ENCODE data around the gene AQP1. TPM values are rescaled to one million over a fixed set of nuclear protein-coding genes. Genes with fewer than 3 reads are reported as not detected.

AQP1 gene
- polyA plus RNA-seq, 1 donor from 2014 or later, result 3.2 TPM

DNA sequence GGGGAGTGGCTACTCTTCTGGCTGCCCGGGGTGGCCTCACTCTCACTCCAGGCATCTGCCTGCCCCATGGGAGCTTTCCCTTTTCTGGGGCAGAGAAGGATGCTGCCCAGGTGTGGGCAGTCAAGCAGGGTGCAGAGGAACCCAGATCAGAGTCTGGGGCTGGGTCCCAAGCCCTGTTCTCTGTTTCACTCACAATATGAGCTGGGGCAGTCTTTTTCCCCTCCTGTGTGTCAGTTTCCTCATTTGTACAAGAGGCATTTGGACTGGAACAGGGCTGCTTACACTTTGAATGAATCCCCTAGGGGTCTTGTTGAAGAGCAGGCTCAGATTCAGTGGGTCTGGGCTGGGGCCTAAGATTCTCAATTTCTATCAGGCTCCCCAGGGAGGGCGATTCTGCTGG lies 38.4 kb upstream of the AQP1 start:
- Histone ChIP-seq H3K4me3 (ENCODE audit: low read length) (no peak overlapping the region), H3K4me2 (ENCODE audit: low read length) (no peak overlapping the region), H3K9me2 (ENCODE audit: insufficient read depth, low read length) (no peaks in the 10 kb centered on the region), H3K9ac (ENCODE audit: low read length) (no peak overlapping the region), H3K9me3 (ENCODE audit: low read length) (no peaks in the 10 kb centered on the region), H3K27ac (ENCODE audit: low read length) (no peak overlapping the region), H3F3A (ENCODE audit: insufficient read depth, low read length, poor library complexity, severe bottlenecking) (no peaks in the 10 kb centered on the region), H3K79me2 (replicated peaks; ENCODE audit: insufficient read depth, low read length) (no peaks in the 10 kb centered on the region), H2AFZ (ENCODE audit: low read depth, low read length) (no peak overlapping the region), H4K20me1 (ENCODE audit: insufficient read depth) (no peaks in the 10 kb centered on the region), H3K36me3 (ENCODE audit: insufficient read depth, low read length) (no peaks in the 10 kb centered on the region), H3K27me3 (ENCODE audit: insufficient read depth, low read depth, low read length) (no peaks in the 10 kb centered on the region)
- TF ChIP-seq SMC3 (conservative IDR thresholded peaks at IDR 0.05; ENCODE audit: poor library complexity), result no peak
- TF ChIP-seq, protein P1, sequence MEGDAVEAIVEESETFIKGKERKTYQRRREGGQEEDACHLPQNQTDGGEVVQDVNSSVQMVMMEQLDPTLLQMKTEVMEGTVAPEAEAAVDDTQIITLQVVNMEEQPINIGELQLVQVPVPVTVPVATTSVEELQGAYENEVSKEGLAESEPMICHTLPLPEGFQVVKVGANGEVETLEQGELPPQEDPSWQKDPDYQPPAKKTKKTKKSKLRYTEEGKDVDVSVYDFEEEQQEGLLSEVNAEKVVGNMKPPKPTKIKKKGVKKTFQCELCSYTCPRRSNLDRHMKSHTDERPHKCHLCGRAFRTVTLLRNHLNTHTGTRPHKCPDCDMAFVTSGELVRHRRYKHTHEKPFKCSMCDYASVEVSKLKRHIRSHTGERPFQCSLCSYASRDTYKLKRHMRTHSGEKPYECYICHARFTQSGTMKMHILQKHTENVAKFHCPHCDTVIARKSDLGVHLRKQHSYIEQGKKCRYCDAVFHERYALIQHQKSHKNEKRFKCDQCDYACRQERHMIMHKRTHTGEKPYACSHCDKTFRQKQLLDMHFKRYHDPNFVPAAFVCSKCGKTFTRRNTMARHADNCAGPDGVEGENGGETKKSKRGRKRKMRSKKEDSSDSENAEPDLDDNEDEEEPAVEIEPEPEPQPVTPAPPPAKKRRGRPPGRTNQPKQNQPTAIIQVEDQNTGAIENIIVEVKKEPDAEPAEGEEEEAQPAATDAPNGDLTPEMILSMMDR (IDR thresholded peaks at IDR 0.05; ENCODE audit: poor library complexity, severe bottlenecking), result no peak
- no peak for TF ChIP-seq MXI1 (conservative IDR thresholded peaks at IDR 0.05; ENCODE audit: poor library complexity, severe bottlenecking)
- no peak for TF ChIP-seq EZH2 (IDR thresholded peaks at IDR 0.05; ENCODE audit: borderline replicate concordance, insufficient read depth, low read length, poor library complexity, severe bottlenecking)
- TF ChIP-seq, protein P2, sequence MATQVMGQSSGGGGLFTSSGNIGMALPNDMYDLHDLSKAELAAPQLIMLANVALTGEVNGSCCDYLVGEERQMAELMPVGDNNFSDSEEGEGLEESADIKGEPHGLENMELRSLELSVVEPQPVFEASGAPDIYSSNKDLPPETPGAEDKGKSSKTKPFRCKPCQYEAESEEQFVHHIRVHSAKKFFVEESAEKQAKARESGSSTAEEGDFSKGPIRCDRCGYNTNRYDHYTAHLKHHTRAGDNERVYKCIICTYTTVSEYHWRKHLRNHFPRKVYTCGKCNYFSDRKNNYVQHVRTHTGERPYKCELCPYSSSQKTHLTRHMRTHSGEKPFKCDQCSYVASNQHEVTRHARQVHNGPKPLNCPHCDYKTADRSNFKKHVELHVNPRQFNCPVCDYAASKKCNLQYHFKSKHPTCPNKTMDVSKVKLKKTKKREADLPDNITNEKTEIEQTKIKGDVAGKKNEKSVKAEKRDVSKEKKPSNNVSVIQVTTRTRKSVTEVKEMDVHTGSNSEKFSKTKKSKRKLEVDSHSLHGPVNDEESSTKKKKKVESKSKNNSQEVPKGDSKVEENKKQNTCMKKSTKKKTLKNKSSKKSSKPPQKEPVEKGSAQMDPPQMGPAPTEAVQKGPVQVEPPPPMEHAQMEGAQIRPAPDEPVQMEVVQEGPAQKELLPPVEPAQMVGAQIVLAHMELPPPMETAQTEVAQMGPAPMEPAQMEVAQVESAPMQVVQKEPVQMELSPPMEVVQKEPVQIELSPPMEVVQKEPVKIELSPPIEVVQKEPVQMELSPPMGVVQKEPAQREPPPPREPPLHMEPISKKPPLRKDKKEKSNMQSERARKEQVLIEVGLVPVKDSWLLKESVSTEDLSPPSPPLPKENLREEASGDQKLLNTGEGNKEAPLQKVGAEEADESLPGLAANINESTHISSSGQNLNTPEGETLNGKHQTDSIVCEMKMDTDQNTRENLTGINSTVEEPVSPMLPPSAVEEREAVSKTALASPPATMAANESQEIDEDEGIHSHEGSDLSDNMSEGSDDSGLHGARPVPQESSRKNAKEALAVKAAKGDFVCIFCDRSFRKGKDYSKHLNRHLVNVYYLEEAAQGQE (IDR thresholded peaks at IDR 0.05; ENCODE audit: borderline replicate concordance), result no peak
- no peak for TF ChIP-seq POLR2AphosphoS5 (IDR thresholded peaks at IDR 0.05)
- TF ChIP-seq RAD21 (conservative IDR thresholded peaks at IDR 0.05), result no peak
- TF ChIP-seq EP300 (conservative IDR thresholded peaks at IDR 0.05; ENCODE audit: poor library complexity, severe bottlenecking), result no peak
- TF ChIP-seq TAF1 (IDR thresholded peaks at IDR 0.05; ENCODE audit: low read depth), result no peak

DNA sequence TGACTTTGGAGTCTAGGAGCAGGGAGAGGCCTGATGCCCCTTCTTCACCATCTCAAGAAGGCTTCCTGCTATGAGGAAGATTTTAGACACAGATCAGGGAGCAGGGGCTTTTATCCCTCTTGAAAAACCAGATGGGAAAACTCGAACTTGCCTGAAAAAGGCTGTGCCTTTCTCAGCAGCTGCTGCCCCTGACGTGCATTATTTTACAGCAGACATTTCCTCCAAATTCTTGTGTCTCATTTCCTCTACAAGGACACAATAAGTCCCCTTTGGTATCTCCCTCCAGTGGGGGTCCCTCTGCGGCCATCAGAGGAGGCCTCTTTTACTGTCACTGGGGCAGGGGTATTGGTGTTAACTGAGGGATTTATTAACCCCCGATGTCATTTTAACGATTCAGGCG lies 38.0 kb upstream of the AQP1 start:
- H3K4me2 ChIP-seq (ENCODE audit: low read length), result no peak overlapping the region
- no peaks in the 10 kb centered on the region for H3K9me2 ChIP-seq (ENCODE audit: insufficient read depth, low read length)
- H2AFZ ChIP-seq (ENCODE audit: low read depth, low read length), result no peak overlapping the region
- no peak overlapping the region for H3K9ac ChIP-seq (ENCODE audit: low read length)
- H3K27ac ChIP-seq (ENCODE audit: low read length), result no peak overlapping the region
- H3K4me3 ChIP-seq (ENCODE audit: low read length), result no peak overlapping the region
- no peaks in the 10 kb centered on the region for H4K20me1 ChIP-seq (ENCODE audit: insufficient read depth)
- H3K79me2 ChIP-seq (replicated peaks; ENCODE audit: insufficient read depth, low read length), result no peaks in the 10 kb centered on the region
- H3K9me3 ChIP-seq (ENCODE audit: low read length), result no peaks in the 10 kb centered on the region
- H3K36me3 ChIP-seq (ENCODE audit: insufficient read depth, low read length), result no peaks in the 10 kb centered on the region
- TF ChIP-seq EP300 (conservative IDR thresholded peaks at IDR 0.05; ENCODE audit: poor library complexity, severe bottlenecking), result no peak
- no peak for TF ChIP-seq SMC3 (conservative IDR thresholded peaks at IDR 0.05; ENCODE audit: poor library complexity)
- no peak for TF ChIP-seq TAF1 (IDR thresholded peaks at IDR 0.05; ENCODE audit: low read depth)
- TF ChIP-seq EZH2 (IDR thresholded peaks at IDR 0.05; ENCODE audit: borderline replicate concordance, insufficient read depth, low read length, poor library complexity, severe bottlenecking), result no peak
- no peak for TF ChIP-seq POLR2AphosphoS5 (IDR thresholded peaks at IDR 0.05)
- TF ChIP-seq MXI1 (conservative IDR thresholded peaks at IDR 0.05; ENCODE audit: poor library complexity, severe bottlenecking), result no peak
- TF ChIP-seq, protein P1 (IDR thresholded peaks at IDR 0.05; ENCODE audit: poor library complexity, severe bottlenecking), result no peak
- TF ChIP-seq, protein P2 (IDR thresholded peaks at IDR 0.05; ENCODE audit: borderline replicate concordance), result no peak
- TF ChIP-seq RAD21 (conservative IDR thresholded peaks at IDR 0.05), result no peak
- no peaks in the 10 kb centered on the region for H3K27me3 ChIP-seq (ENCODE audit: insufficient read depth, low read depth, low read length)
- no peaks in the 10 kb centered on the region for H3F3A ChIP-seq (ENCODE audit: insufficient read depth, low read length, poor library complexity, severe bottlenecking)
